Mesendoderm (in vitro differentiated cells): ENCODE results near the gene ADAMTSL2.

Source experiments
- DNase-seq: peaks from one replicate; pipeline ENCODE4 v3.0.0; 2013
- H2AK5ac ChIP-seq: 2 replicates; pipeline ENCODE4 v1.6.1; 2013; ENCODE audit warnings: low read length, inconsistent platforms
- H2BK120ac ChIP-seq: 2 replicates; pipeline ENCODE4 v1.6.1; 2013; ENCODE audit warnings: low read depth, mild to moderate bottlenecking, low read length, moderate library complexity, mixed read lengths
- H2BK15ac ChIP-seq: replicated peaks from 2 replicates; pipeline ENCODE4 v1.6.1; 2013; ENCODE audit warnings: low read depth, mild to moderate bottlenecking, moderate library complexity
- H2BK5ac ChIP-seq: 2 replicates; pipeline ENCODE4 v1.6.1; 2013; ENCODE audit warnings: low read length, inconsistent platforms
- H3K18ac ChIP-seq: 2 replicates; pipeline ENCODE4 v1.6.1; 2013; ENCODE audit warnings: mild to moderate bottlenecking, low read length, mixed read lengths
- H3K23ac ChIP-seq: one replicate; pipeline ENCODE4 v1.6.1; 2013; ENCODE audit warnings: low read length
- H3K27ac ChIP-seq: 2 replicates; pipeline ENCODE4 v1.5.1; 2013; ENCODE audit warnings: low read depth, mild to moderate bottlenecking, inconsistent platforms, low read length, moderate library complexity
- H3K27me3 ChIP-seq: 2 replicates; pipeline ENCODE4 v1.6.1; 2013; ENCODE audit warnings: low read length, control low read depth, mild to moderate bottlenecking, inconsistent platforms; ENCODE audit not compliant: insufficient read depth, poor library complexity
- H3K36me3 ChIP-seq: 2 replicates; pipeline ENCODE4 v1.6.1; 2013; ENCODE audit warnings: low read length, inconsistent platforms; ENCODE audit not compliant: control insufficient read depth, insufficient read depth
- H3K4ac ChIP-seq: one replicate; pipeline ENCODE4 v1.6.1; 2013; ENCODE audit warnings: low read depth, mild to moderate bottlenecking, low read length, moderate library complexity
- H3K4me1 ChIP-seq: 2 replicates; pipeline ENCODE4 v1.6.1; 2013; ENCODE audit warnings: low read depth, low read length, inconsistent platforms; ENCODE audit not compliant: control insufficient read depth
- H3K4me2 ChIP-seq: 2 replicates; pipeline ENCODE4 v1.6.1; 2013; ENCODE audit warnings: low read length
- H3K4me3 ChIP-seq: 2 replicates; pipeline ENCODE4 v1.5.1; 2013; ENCODE audit warnings: mild to moderate bottlenecking, low read length
- H3K56ac ChIP-seq: one replicate; pipeline ENCODE4 v1.6.1; 2013; ENCODE audit warnings: low read length
- H3K79me1 ChIP-seq: 2 replicates; pipeline ENCODE4 v1.6.1; 2013; ENCODE audit warnings: low read length, inconsistent platforms
- H3K79me2 ChIP-seq: 2 replicates; pipeline ENCODE4 v1.6.1; 2013; ENCODE audit warnings: mild to moderate bottlenecking, low read length; ENCODE audit not compliant: control insufficient read depth, insufficient read depth
- H3K9ac ChIP-seq: 2 replicates; pipeline ENCODE4 v1.6.1; 2013; ENCODE audit warnings: low read length, inconsistent platforms
- H4K5ac ChIP-seq: one replicate; pipeline ENCODE4 v1.6.1; 2013; ENCODE audit warnings: low read length
- H4K8ac ChIP-seq: one replicate; pipeline ENCODE4 v1.6.1; 2013; ENCODE audit warnings: low read depth, mild to moderate bottlenecking, control low read depth, low read length, moderate library complexity
- WGBS: extraction: QIAGEN DNeasy Blood & Tissue Kit; methylation state at CpG from one replicate; pipeline ENCODE4 v1.1.7; 2013; ENCODE audit warnings: low lambda C conversion rate, missing lambda C conversion rate; ENCODE audit not compliant: insufficient coverage; ENCODE audit errors: extremely low coverage; 5-methylcytosine and 5-hydroxymethylcytosine counted together

The ADAMTSL2 gene

DNA sequence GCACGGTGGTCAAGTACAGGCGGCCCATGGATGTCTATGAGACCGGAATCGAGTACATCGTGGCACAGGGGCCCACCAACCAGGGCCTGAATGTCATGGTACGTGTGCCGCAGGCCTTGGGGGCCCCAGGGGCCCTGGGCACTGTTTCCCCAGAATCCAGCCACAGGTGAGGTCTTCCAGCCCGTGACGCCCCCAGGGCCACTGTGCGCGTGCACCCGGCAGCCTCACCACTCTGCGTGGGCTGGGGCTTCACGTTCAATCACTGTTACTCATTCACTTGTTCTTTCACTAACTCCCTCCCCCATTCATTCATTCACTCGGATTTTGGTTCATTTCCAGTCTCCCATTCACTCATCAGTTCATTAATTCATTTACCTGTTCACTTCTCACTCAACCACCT, 12.6 kb downstream of the ADAMTSL2 start:
- Histone ChIP-seq H3K4me1 (no peaks in the 10 kb centered on the region), H3K23ac (no peak overlapping the region), H3K4me3 (no peak overlapping the region), H2AK5ac (no peak overlapping the region), H3K79me2 (no peaks in the 10 kb centered on the region), H3K56ac (no peak overlapping the region), H4K8ac (no peak overlapping the region), H2BK5ac (no peak overlapping the region), H3K4ac (no peak overlapping the region), H3K9ac (no peak overlapping the region), H3K36me3 (no peaks in the 10 kb centered on the region), H3K27ac (no peak overlapping the region), H3K79me1 (no peaks in the 10 kb centered on the region), H2BK15ac (no peak overlapping the region), H3K18ac (no peak overlapping the region), H3K27me3 (no peaks in the 10 kb centered on the region), H2BK120ac (no peak overlapping the region), H4K5ac (no peak overlapping the region), H3K4me2 (no peak overlapping the region)
- no peak for DNase-seq
- WGBS, result no CpG with 5 or more reads among the region's 15 CpGs

DNA sequence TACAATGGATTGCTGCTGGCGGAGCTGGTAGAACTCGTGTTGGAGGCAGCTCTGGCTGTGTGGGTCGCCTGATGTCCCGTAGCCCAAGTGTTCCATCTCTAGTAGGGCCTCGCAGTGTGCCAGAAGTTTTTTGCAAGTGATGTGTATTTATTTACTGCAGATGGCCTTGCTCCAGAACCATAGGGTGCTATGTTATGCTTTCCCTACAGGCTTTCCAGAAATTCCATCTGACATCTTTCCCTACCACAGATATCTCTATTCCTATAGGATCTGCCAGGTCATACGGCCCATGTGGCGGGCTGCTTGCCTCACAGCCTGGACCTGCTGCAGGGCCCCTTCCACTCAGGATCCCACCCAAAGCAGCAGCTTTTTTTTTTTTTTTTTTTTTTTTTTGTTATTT, 16.9 kb downstream of the ADAMTSL2 start:
- H3K79me2 ChIP-seq, result no peaks in the 10 kb centered on the region
- H4K5ac ChIP-seq, result no peak overlapping the region
- H2BK15ac ChIP-seq, result no peak overlapping the region
- no peak overlapping the region for H3K4ac ChIP-seq
- H3K36me3 ChIP-seq, result no peaks in the 10 kb centered on the region
- no peak overlapping the region for H3K18ac ChIP-seq
- H3K23ac ChIP-seq, result no peak overlapping the region
- H3K4me2 ChIP-seq, result no peak overlapping the region
- no peak for DNase-seq
- H2BK120ac ChIP-seq, result no peak overlapping the region
- no peaks in the 10 kb centered on the region for H3K4me1 ChIP-seq
- WGBS, result no CpG with 5 or more reads among the region's 7 CpGs
- no peak overlapping the region for H3K9ac ChIP-seq
- no peak overlapping the region for H2AK5ac ChIP-seq
- H4K8ac ChIP-seq, result no peak overlapping the region
- H3K56ac ChIP-seq, result no peak overlapping the region
- no peak overlapping the region for H2BK5ac ChIP-seq
- H3K4me3 ChIP-seq, result no peak overlapping the region
- H3K79me1 ChIP-seq, result no peaks in the 10 kb centered on the region
- H3K27ac ChIP-seq, result no peak overlapping the region
- no peaks in the 10 kb centered on the region for H3K27me3 ChIP-seq

DNA sequence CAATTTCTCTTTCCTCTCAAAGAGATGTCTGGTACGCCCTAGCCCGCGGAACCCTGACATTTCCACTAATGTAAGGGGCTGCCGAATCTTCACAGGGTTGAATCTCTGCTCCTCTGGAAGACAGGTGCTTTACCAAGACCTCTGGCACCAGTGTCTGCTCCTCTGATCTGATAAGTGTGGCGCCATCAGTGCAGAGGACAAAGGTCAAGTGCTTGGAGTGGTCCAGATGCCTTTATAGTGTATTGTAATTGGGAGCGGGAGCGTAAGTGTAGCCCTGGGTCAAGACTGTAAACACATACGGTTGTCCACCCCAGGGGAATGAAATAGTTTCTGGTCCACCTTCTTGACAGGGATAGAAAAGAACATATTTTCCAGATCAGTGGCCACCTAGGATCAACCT, 17.7 kb downstream of the ADAMTSL2 start:
- no peak overlapping the region for H3K4me2 ChIP-seq
- no peaks in the 10 kb centered on the region for H3K79me1 ChIP-seq
- no peak overlapping the region for H2AK5ac ChIP-seq
- H4K5ac ChIP-seq, result no peak overlapping the region
- no peak overlapping the region for H2BK15ac ChIP-seq
- no CpG with 5 or more reads among the region's 8 CpGs for WGBS
- H3K4me1 ChIP-seq, result no peaks in the 10 kb centered on the region
- DNase-seq, result no peak
- no peak overlapping the region for H3K18ac ChIP-seq
- H3K4me3 ChIP-seq, result no peak overlapping the region
- H3K56ac ChIP-seq, result no peak overlapping the region
- no peak overlapping the region for H3K4ac ChIP-seq
- H3K27ac ChIP-seq, result no peak overlapping the region
- no peaks in the 10 kb centered on the region for H3K36me3 ChIP-seq
- no peaks in the 10 kb centered on the region for H3K79me2 ChIP-seq
- H4K8ac ChIP-seq, result no peak overlapping the region
- H3K9ac ChIP-seq, result no peak overlapping the region
- H2BK5ac ChIP-seq, result no peak overlapping the region
- no peak overlapping the region for H3K23ac ChIP-seq
- H2BK120ac ChIP-seq, result no peak overlapping the region
- no peaks in the 10 kb centered on the region for H3K27me3 ChIP-seq

DNA sequence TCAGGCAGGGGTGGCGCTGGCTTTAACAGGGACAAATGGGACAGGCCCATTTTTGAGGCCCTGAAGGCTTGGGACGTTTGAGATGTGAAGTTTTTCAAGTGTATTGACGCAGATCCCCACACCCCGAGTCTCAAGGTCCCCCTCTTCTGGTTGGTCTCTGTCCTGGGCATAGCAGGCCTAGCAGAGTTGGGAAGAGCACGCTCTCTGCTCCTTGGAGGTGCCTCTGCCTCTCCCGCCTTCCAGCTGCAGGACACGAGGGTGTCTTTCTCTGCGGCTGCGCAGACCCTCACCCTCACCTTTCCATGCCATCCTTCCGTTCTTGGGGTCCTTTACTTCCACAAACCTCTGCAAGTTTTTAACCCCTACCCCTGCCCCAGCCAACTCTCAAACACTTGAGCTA, 18.6 kb downstream of the ADAMTSL2 start:
- Histone ChIP-seq H3K27me3 (no peaks in the 10 kb centered on the region), H3K4me1 (peaks cover 4% of the 10 kb centered on the region), H2BK5ac (no peak overlapping the region), H4K8ac (no peak overlapping the region), H3K56ac (peak overlapping the region; percentile 22), H2AK5ac (no peak overlapping the region), H3K27ac (no peak overlapping the region), H3K4me3 (no peak overlapping the region), H3K9ac (no peak overlapping the region), H3K18ac (no peak overlapping the region), H4K5ac (no peak overlapping the region), H3K79me2 (no peaks in the 10 kb centered on the region), H3K4ac (no peak overlapping the region), H2BK120ac (no peak overlapping the region), H2BK15ac (no peak overlapping the region), H3K23ac (no peak overlapping the region), H3K36me3 (no peaks in the 10 kb centered on the region), H3K79me1 (no peaks in the 10 kb centered on the region), H3K4me2 (no peak overlapping the region)
- DNase-seq, result no peak
- no CpG with 5 or more reads among the region's 10 CpGs for WGBS

DNA sequence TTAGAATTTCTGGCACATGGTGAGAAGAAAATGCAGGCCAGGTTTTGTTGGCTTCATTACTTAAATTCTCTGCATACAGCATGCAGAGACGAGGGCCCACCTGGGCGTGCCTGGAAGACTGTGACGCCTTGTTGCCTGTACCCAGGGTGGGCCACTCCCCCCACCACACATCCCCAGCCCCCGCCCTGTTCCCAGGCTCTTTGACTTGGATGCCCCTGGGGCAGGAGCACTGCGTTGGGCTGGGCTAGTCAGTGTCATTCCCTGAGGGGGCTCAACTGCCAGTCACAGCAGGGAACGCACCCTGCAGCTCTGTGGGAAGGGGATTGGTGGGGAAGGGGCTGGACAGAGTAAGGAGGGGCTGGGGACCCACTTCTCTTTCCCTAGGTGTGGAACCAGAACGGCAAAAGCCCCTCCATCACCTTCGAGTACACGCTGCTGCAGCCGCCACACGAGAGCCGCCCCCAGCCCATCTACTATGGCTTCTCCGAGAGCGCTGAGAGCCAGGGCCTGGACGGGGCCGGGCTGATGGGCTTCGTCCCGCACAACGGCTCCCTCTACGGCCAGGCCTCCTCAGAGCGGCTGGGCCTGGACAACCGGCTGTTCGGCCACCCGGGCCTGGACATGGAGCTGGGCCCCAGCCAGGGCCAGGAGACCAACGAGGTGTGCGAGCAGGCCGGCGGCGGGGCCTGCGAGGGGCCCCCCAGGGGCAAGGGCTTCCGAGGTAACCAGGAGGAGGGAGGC, 19.6 kb downstream of the ADAMTSL2 start:
- Histone ChIP-seq H3K23ac (no peak overlapping the region), H3K79me1 (no peaks in the 10 kb centered on the region), H2BK15ac (no peak overlapping the region), H3K4me3 (no peak overlapping the region), H4K8ac (no peak overlapping the region), H3K27ac (no peak overlapping the region), H3K4me2 (no peak overlapping the region), H3K36me3 (no peaks in the 10 kb centered on the region), H2AK5ac (no peak overlapping the region), H2BK5ac (no peak overlapping the region), H3K4ac (no peak overlapping the region), H3K27me3 (no peaks in the 10 kb centered on the region), H2BK120ac (no peak overlapping the region), H4K5ac (no peak overlapping the region), H3K79me2 (no peaks in the 10 kb centered on the region), H3K4me1 (peaks cover 12% of the 10 kb centered on the region), H3K9ac (no peak overlapping the region), H3K18ac (no peak overlapping the region), H3K56ac (no peak overlapping the region)
- DNase-seq, result peak; percentile 23
- no CpG with 5 or more reads among the region's 31 CpGs for WGBS

DNA sequence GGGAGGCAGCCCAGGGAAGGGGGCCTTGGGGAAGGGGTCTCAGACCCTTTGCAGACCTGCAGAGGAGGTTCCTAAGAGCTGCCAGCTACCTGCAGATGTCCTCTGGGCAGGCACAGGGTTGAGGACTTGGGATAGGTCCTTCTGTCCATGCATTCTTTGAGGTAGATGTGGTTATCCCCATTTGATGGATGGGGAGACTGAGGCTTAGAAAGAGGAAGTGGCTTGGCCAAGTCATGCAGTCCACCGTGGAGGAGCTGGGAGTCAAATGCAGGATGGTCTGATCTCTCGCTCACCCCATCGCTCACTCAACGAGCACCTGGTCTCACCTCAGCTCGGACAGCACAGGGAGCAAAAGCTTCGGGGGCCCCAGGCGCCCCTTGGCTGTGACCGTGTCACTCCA, 20.2 kb downstream of the ADAMTSL2 start:
- Histone ChIP-seq H3K79me1 (no peaks in the 10 kb centered on the region), H4K5ac (no peak overlapping the region), H3K79me2 (no peaks in the 10 kb centered on the region), H3K56ac (no peak overlapping the region), H3K27ac (no peak overlapping the region), H2AK5ac (no peak overlapping the region), H3K9ac (no peak overlapping the region), H3K27me3 (no peaks in the 10 kb centered on the region), H3K23ac (no peak overlapping the region), H4K8ac (no peak overlapping the region), H3K36me3 (no peaks in the 10 kb centered on the region), H2BK15ac (no peak overlapping the region), H3K4me1 (peaks cover 12% of the 10 kb centered on the region), H3K4me2 (no peak overlapping the region), H2BK120ac (no peak overlapping the region), H2BK5ac (no peak overlapping the region), H3K4ac (no peak overlapping the region), H3K18ac (no peak overlapping the region), H3K4me3 (no peak overlapping the region)
- no peak for DNase-seq
- WGBS, result no CpG with 5 or more reads among the region's 8 CpGs
